CD4-positive, alpha-beta T cell treated with Interleukin-17A for 1 hour (primary cell): Measurements from ENCODE around the gene UNC13A.
"Not testable (repeated sequence)": the region's sequence is repeated elsewhere in the genome, so short reads cannot be mapped to it uniquely, and the experiment has no call there.

Source experiments
- DNase-seq: peaks from one replicate; pipeline ENCODE4 v3.0.0-alpha.2; 2020

Gene UNC13A

GRCh38 chr19:17601683-17602082 lies 86.5 kb downstream of the UNC13A start:
- DNase-seq = no peak

GRCh38 chr19:17599780-17600179 lies 88.4 kb downstream of the UNC13A start:
- no peak for DNase-seq

- no peak for DNase-seq
These were observed 89.2 kb downstream of the UNC13A start for GRCh38 chr19:17598953-17599352.

DNA sequence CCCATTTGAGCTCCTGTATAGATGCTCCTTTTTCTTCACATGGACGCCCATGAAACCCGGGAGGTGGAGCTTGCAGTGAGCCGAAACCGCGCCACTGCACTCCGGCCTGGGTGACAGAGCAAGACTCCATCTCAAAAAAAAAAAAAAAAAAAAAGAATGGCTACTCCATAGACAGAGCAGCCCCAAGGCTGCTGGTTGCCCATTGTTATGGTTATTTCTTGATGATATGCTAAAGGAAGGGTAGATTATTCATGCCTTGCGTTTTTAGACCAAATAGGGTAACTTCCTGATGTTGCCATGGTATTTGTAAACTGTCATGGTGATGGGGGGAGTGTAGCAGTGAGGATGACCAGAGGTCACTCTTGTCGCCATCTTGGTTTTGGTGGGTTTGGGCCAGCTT lies 90.1 kb downstream of the UNC13A start:
- DNase-seq = not testable (repeated sequence)

DNA sequence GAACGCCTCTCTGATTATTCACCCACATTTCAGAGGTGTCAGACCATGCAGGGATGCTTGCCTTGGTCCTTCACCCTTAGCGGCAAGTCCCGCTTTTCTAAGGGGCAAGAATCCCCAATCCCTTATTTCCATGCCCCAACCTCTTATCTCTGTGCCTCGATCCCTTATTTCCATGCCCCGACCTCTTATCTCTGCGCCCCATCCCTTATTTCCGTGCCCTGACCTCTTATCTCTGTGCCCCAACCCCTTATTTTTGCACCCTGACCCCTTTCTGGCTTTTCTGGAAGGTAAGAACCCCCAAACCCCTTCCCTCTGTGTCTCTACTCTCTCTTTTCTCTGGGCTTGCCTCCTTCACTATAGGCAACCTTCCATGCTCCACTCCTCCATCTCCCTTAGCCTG lies 93.9 kb downstream of the UNC13A start:
- DNase-seq = not testable (repeated sequence)

GRCh38 chr19:17590866-17591265 lies 97.3 kb downstream of the UNC13A start:
- no peak for DNase-seq

- DNase-seq = not testable (repeated sequence)
These were observed 102.8 kb downstream of the UNC13A start for GRCh38 chr19:17585395-17585794.

GRCh38 chr19:17584132-17584531 lies 104.0 kb downstream of the UNC13A start:
- DNase-seq = no peak

GRCh38 chr19:17582613-17583012 lies 105.5 kb downstream of the UNC13A start:
- DNase-seq = no peak

GRCh38 chr19:17581211-17581874 lies 106.8 kb downstream of the UNC13A start:
- no peak for DNase-seq

- DNase-seq = no peak
These were observed 107.5 kb downstream of the UNC13A start for GRCh38 chr19:17580470-17581144.

DNA sequence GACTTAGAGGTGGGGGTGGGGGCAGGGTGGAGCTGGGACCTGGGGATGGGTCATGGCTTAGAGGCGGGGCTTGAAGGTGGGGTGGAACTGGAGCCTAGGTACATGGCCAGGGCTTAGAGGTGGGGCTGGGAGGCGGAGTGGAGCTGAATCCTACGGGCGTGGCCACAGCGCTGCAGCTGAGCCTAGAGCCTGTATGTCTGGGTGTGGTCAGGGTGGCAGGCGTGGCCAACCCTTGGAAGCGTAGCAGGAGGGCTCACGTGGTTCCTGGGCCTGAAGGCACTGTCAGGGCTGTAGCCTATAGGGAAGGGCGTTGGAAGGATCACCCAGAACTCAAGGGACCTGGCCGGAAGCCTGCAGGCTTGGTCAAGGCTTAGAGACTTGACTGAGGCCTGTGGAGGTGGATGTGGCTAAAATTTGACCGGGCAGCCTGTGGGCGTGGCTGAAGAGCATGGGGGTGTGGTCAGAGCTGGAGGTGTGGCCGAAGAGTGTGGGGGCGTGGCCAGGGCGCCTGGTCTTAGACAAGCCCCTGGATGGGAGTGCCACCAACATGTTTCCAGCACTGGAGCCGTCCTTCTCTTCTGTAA lies 108.4 kb downstream of the UNC13A start:
- DNase-seq = peak; percentile 15

GRCh38 chr19:17577457-17578097 lies 110.6 kb downstream of the UNC13A start:
- DNase-seq = no peak

GRCh38 chr19:17576758-17577456 lies 111.2 kb downstream of the UNC13A start:
- no peak for DNase-seq

DNA sequence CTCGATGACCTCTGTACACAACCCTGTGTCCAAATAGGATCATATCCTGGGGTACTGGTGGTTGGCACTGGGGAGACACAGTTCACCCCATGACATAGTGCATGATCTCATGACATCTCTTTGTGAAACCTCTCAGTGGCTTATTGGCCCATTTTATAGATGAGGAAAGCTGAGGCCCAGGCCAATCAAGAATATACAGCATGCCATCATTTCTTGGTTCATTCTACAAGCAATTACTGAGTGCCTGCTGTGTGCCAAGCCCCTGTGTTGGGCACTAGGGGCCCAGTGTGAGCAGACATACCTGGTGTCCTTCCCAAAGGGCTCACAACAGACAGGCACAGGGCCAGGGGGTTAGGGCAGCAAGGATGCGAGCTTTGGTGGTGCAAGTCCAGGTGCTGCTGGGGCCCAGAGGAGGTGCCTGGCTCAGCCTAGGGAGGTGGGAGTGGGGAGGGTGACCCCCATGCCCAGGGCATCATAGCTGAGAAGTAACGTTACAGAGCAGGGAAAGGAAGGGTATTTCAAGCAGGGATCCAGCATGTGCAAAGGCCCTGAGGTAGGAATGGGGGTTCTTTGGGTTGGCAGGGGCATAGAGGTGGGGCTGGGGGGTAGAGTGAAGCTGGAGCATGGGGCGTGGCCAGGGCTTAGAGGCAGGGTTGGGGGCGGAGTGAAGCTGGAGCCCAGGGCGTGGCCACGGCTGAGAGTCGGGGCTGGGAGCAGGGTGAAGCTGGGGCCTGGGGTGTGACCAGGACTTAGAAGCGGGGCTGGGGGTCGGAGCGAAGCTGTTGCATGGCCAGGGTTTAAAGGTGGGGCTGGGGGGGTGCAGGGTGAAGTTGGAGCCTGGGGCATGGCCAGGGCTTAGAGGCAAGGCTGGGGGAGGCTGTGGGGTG lies 112.0 kb downstream of the UNC13A start:
- no peak for DNase-seq

DNA sequence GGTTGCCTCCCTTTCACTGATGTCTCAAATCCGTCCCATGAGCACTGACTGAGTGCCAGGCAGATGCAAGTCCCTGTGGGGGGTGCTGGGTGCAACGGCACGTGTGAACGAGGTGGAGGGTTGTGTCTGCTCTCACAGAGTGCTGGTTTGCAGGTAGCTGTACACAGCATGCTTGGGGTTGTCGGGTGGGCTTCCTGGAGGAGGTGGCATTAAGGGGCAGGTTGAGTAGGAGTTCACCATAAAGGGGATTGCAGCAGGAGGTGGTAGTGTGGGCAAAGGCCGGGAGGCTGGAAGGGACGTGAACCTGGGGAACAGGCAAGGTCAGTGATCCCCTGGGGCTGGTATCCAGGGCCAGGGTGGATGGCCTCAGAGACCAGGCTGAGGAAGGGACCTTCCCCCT lies 115.5 kb downstream of the UNC13A start:
- DNase-seq = no peak

DNA sequence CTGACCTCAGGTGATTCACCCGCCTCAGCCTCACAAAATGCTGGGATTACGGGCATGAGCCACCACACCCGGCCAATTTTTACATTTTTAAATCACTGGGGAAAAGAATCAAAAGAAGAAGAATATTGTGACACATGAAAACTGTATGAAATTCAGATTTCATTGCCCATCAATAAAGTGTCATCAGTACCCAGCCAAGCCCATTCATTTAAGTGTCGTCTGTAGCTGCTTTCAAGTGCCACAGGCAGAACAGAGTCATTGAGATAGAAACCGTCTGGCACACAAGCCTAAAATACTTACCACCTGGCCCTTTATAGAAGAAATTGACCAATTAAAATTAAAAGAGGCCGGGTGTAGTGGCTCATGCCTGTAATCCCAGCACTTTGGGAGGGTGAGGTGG lies 117.4 kb downstream of the UNC13A start:
- no peak for DNase-seq

- DNase-seq = not testable (repeated sequence)
These were observed 117.9 kb downstream of the UNC13A start for GRCh38 chr19:17570291-17570690.

DNA sequence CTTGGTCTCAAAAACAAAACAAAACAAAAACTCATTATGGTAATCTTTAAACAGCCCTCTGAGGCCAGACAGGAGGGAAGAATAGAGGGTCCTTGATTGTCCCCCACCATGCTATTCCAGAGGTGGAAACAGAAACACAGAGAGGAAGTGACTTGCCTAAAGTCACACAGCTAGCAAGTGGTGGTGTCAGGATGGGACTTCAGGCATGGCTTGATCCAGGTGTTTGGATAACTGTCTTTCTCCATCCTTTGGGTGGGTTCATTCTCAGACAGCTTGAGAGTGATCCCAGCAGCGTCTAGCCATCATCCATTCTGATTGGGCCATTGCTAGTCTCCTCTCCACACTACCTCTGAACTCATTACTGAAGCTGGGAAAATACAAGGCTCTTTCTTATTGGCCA lies 120.2 kb downstream of the UNC13A start:
- DNase-seq = no peak

- no peak for DNase-seq
These were observed 122.5 kb downstream of the UNC13A start for GRCh38 chr19:17565611-17566010.

GRCh38 chr19:17564781-17565180 lies 123.4 kb downstream of the UNC13A start:
- DNase-seq = no peak

DNA sequence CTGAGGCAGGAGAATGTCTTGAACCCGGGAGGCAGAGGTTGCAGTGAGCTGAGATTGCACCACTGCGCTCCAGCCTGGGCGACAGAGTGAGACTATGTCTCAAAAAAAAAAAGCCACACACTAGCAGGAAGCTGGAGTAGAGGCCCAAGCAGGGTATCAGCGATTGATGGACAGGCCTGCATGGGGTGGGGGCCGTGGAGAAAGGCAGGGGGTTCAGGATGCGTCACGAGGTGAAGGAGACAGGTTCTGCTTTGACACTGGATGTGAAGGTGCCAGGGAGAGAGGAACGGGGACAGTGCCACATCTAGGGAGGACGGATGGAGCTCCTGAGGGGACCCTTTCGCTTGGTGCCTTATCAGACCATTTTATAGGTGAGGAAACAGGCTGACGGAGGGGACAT lies 125.6 kb downstream of the UNC13A start:
- no peak for DNase-seq
